GM11168 (cell line): Measurements from ENCODE around the gene LRP1-AS.

Source experiments
- in situ Hi-C: fragments of 300-500 bp; cut with MboI; formaldehyde crosslinking; loops from one replicate; pipeline ENCODE4 v1.12.0; 2022; ENCODE audit warnings: low sequenced_read_pairs; ENCODE audit not compliant: unreplicated experiment

The LRP1-AS gene

DNA sequence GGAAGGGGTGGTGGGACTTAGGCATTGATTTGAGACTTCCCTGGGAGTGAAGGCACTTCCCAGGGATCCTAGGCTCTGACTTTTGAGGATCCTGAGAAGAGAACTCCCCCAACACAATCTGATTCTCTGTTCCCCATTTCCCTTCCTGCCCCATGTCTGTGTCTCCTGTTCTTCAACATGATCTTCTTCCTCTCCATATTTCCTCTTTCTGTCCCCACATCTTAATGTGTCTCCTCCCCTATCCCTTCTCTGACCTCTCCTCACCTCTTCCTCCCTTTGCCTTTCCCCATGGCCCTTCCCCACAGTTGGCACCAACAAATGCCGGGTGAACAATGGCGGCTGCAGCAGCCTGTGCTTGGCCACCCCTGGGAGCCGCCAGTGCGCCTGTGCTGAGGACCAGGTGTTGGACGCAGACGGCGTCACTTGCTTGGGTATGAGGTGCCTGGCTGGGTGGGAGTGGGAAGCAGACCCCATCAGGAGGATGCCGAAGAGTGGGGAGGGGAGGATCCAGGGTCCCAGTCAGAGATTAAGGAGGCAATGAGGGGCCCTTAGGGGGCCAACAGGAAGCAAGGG lies 15.2 kb upstream of the LRP1-AS start:
- in situ Hi-C loops, result no loop called here

DNA sequence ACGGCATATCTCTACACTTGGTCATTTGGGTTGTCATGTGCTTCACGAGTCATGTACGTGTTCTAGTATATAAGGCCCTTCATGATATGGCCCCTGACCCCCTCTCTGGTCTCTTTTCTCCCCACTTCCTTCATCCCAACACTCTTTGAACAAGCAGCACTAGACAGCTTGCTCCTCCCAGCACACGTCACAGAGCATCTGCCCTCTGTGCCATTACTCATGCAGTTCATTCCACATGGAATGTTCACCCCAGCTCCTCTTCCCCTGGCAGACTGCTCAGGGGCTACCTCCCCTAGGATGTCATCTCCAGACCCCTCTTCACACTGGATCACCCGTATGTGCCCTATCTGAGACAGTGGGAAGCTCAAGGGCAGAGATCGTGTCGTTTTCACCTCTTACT lies 14.1 kb upstream of the LRP1-AS start:
- in situ Hi-C loops, result no loop called here

DNA sequence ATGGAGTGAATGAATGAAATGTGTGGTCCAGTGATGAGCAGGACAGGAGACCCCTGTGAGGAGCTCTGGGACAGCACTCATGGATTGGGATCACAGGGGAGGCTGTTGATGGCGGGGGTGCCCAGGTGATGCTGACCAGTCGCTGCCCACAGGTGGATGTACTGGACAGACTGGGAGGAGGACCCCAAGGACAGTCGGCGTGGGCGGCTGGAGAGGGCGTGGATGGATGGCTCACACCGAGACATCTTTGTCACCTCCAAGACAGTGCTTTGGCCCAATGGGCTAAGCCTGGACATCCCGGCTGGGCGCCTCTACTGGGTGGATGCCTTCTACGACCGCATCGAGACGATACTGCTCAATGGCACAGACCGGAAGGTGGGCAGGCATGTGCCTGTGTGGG lies 13.3 kb upstream of the LRP1-AS start:
- in situ Hi-C loops, result no loop called here

DNA sequence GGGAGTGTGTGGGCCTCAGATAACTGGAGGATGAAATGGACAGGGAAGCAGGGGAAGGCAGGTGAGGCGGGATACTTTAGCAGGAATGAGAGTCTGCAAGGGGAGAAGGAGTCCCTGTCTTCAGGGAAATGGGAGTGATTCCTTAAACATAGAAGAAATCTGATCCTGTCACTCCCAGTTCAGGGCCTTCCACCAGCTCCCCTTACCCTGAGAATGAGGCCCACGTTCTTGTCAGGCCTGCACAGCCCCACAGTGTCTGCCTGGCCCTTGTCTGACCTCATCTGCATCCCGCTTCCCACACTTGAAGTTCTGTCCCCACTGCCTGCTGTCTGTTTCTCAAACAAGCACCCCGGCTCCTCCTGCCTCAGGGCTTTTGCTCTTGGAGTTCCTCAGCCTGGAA lies 12.6 kb upstream of the LRP1-AS start:
- in situ Hi-C loops, result no loop called here

DNA sequence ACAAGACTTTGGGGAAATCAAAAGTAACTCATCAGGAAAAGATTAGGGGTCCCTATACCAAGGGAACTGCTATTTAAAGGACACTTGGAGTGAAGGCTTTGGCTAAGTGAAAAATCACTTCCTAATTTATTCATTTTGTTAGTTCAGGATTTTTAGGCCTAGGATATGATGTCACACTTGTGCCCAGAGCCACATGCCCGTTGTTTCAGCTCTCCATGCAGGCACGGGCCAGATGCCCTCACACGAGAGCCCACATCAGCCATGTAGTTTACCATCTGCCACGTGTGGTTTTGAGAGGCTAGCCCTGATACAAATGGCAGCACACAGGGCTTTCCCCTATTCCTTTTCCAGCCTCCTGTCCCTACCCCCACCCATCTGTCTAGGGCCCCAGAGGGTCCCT lies 11.9 kb upstream of the LRP1-AS start:
- in situ Hi-C loops, result no loop called here

DNA sequence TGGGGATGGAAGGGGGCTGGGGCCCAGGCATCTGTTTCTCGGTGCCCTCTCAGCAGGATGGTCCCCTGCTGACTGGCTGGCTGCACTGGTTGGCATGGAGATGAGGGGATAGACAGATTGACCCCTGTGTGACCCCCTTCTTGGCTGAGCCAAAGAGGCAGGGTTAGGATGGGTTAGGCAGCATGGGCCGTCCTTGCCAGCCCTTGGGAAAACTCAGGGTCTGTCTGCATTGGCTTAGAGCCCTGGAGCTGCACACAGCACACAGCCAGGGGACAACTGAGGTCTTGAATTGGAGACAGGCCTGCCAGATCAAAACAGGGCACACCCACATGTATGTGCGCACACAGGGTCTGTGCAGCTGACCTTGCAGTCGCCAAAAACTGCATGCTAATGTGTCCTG lies 11.2 kb upstream of the LRP1-AS start:
- in situ Hi-C loops, result no loop called here

DNA sequence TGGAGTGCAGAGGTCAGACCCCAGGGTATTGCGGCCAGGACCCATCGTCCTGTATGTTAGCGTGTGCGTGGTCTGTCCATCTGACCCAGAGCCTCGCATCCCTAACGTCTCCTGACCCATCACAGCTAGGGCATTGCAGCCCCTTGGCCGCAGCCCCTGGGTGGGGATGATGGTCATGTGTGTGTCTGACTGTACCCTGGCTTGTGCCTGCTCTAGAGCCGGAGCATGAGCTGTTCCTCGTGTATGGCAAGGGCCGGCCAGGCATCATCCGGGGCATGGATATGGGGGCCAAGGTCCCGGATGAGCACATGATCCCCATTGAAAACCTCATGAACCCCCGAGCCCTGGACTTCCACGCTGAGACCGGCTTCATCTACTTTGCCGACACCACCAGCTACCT lies 10.8 kb upstream of the LRP1-AS start:
- in situ Hi-C loops, result no loop called here

DNA sequence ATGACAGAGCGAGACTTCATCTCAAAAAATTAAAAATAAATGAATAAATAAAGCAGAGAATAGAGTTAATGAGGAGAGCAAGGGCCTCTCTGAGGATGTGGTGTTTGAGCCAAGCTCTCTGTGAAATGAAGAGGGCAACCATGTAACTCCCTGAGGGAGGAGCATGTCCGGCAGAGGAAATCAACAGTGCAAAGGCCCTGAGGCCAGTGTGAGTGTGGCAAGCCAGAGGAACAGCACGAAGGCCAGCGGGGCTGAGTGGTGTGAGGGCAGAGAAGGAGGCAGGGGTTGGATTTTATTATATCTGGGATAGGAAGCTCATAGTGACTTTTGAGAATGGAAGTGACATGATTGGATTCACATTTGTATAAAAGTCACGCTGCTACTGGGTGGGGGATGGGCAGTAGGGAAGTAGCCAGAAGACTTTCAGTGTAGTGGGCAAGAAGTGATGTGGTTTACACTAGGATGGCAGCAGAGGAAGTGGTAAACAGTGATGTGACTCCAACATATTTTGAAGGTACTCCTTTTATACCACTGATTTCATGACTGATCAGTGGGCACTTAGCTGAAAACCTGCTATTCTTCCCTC lies 10.3 kb upstream of the LRP1-AS start:
- in situ Hi-C loops, result no loop called here

DNA sequence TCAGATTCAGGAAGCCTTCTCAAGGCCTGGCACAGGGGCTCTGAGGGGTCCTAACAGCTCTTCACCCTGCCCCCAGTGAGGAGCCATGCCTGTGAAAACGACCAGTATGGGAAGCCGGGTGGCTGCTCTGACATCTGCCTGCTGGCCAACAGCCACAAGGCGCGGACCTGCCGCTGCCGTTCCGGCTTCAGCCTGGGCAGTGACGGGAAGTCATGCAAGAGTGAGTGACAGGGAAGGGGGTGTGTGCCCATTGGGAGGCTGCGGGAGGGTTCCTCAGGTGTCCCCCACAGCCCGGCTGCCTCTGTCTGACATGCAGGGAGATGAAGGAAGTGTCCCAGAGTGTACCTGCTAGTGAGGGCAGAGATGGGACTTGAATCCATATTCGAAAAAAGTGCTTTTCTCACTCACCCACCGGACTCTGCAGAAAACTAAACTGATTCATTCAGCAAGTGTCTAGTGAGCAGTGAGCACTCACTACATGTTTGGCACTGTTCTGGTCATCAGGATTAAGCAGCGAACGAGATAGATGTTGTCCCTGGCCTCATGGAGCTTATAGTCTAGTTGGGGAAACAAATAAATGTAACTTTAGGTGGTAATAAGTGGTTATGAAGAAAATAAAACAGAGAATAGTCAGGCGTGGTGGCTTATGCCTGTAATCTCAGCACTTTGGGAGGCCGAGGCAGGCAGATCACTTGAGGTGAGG lies 9.4 kb upstream of the LRP1-AS start:
- in situ Hi-C loops, result no loop called here

DNA sequence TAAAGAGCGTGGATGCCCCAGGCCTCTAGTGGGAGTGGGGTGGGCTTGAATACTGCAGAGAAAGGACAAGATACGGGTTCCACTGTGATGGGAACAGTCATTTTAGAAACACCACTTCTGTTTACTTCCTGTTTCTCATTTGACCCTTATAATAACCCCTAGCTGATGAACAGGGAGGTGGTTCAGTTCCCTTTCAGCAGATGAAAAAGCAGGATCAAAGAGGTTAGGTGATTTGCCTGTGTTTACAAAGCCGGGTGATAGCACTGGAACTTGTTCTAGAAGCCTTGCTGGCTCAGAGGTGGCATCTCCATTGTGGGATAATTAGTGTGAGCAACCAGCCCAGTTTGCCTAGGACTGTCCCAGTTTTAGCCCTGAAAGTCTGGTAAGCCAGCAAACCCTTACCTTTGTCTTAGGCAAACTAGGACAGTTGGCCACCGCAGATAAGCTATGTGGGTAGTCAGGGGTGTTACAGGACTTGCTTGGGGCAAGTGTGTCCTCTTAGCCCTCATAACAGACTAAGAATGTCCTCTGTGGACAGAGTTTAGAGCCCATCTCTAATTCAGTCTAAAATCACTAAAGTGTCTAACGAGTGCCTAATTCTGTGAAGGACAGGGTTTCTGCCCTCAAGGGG lies 7.5 kb upstream of the LRP1-AS start:
- in situ Hi-C loops, result no loop called here

DNA sequence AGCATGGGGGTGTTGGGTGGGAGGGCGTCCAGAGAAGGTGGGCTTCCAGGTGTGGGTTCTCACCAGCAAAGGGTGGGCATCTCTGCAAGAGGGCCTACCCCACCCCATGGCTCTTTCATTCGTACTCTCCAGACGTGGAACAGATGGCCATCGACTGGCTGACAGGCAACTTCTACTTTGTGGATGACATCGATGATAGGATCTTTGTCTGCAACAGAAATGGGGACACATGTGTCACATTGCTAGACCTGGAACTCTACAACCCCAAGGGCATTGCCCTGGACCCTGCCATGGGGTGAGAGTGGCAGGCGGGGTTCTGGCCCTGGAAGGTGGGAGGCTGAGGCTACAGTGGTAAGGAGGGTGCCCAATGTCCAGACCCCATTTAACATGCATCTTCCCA lies 6.7 kb upstream of the LRP1-AS start:
- in situ Hi-C loops, result no loop called here

DNA sequence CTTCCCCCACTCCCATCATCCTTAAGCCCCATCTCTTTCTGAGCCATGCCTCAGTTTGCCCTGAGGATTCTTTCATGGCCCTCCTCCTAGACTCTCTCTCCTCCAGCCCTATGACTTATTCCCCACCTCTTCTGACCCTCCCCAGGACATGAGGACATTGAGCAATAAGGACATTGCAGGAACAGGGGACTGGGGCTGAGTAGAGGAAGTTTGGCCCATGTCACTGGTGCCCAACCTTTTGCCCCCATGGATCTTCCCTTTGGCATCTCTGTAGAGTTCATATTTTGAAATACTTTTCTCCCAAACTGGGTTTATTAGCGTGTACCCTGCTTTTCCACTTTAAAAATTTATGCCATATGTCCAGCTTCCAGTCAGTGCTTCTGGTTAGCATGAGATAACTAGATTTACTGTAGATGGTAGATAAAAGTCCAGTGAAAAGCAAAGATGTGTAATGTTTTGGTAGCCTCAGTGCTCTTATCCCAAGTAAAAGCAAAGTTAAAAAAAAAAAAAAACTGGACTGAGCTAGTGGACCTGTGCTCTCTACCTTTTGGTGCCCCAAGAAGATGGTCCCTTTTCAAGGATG lies 6.1 kb upstream of the LRP1-AS start:
- in situ Hi-C loops, result no loop called here

DNA sequence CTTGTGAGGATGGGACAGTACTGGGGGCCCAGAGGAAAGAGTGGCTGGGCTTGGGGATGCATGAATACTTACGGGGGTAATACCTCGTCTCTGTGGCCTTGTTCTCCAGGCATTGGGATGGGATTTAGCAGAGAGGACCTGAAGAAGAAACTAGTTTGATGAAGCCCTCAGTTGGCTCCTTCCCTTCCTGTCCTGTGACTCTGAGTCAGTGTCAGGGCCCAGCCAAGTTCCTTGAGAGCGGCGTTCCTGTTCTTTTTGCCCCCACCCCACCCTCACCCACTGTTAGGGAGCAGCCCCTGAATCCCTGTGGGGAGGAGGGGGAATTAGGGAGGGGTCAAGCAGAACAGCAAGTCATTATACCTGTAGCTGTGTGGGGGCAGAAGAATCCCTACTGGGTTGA lies 5.2 kb upstream of the LRP1-AS start:
- in situ Hi-C loops, result no loop called here

DNA sequence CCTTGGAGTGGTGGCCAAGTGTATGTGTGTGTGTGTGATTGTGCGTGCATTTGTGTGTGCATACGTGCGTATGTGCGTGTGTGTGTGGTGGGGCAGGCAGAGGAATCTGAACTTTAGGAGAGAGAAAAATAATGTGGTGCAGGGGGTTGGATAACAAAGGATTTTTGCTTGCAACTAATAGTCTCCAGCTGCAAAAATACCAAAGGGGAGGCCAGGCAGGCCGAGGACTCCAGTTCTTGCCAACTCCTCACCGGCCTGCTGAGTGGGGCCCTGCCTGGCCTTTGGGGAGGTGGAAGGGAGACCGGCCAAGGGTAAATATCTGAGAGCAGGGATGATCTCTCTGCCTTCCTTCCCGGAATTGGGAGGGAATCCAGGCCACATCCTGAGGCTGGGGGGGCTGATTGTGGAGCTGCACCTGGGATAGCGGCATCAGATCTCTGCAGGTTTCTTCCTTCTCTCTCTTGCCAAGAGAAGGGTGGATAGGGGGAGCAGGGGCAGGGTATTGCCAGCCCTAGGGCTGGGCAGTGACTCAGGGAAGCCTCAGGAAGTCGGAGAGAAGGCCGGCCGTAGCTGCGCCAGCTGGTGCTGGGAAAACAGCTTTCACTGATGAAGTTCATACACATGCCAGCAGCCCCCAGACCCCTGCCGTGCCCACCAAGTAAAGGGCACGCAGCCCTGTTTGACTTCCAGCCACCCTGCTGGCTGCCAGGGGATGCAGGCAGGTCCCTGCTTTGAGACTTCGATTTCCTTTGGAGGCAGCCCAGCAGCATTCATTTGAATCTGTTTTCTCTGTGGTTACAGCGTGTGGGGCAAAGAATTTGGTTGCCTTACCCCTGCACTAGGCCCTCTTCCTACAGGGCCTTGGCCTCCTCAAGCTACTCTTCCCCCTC lies 4.6 kb upstream of the LRP1-AS start:
- in situ Hi-C loops, result no loop called here

DNA sequence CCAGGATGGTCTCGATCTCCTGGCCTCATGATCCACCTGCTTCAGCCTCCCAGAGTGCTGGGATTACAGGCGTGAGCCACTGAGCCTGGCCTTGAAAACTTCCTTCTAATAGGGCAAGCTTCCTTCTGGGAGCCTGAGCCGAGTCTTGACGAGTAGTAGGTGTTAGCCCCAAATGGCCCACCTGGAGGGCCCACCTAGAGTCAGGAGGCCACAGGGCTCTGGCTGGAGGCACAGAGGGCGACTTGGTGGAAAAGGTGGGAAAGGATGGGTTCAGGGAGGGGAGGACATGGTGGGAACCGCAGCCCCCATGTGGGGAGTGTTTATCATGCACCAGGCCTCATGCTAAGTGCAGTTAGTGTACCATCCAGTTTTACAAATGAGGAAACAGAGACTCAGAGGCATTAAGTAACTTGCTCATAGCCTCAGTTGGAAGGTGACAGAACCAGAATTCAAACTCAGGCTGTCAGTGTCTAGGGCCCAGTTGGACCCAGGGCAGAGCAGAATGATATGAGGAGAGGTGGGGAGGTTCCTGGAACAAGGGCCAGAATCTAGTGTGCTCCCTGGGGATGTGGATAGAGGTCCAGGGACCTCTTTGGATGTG lies 3.1 kb upstream of the LRP1-AS start:
- in situ Hi-C loops, result no loop called here

DNA sequence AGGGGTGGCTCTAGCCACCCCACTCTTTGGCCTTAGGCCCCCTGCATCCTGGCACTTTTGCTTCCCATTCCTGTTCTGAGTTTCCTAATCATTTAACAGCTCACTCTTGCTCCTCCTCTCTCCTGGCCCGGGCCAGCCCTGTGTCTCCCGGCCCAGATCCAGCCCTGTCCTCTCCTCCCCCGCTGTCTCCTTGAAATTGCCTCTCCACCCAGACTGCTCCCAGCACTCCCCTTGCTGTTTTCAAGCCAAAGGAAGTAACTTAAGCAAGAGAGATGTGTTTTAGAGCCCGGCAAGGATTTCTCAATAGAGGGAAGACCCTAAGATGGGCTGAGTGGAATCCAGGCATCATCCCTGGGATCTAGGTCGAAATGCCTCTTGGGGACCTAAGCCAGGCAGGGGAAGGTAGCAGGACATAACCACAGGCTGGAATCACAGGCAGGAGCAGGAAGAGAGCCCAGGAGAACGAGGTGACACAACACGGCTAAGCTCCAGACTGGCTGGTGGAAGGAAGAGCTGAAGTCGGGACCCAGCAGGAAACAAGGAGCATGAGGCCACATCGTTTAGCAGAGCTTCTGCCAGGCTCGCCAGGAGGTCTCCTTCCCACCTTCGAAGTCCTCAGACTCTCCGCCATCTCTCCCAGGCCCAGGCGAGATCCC lies 2.0 kb upstream of the LRP1-AS start:
- in situ Hi-C loops, result no loop called here

DNA sequence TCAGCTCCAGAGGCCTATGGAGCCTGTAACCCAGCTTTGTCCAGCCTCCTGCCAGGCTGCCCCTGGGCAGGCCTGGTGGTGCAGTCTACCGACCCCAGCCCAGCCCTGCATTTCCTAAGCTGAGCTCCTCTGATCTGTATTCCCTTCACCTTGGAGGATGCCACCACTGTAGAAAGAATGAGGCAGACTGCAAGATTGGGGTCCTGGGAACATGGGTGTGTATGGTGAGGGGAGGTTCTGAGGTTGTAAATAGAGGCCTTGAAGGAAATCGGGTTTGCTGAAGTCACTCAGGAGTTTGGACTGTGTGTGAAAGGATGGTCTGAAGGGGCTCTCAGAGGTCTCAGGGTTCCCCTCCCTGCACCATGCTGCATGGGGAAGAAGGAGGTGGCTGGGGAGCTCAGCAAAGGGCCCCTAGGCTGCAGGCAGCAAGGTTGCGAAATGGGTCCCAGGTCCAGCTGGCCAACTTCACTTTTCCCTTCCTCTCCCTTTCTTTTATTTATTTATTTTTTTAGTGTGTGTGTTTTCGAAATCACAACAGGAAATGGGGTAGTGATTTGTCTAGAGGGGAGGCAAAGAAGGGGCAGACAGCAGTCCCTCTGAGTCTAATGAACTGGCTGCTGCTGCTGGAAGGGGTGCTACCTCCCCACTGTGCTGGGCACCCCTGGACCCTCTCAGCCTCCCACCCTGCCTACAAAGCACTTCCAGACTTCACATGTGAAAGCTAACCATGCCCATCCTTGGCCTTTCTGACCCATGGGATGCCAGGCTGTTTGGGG lies 1.2 kb upstream of the LRP1-AS start:
- in situ Hi-C loops, result no loop called here

DNA sequence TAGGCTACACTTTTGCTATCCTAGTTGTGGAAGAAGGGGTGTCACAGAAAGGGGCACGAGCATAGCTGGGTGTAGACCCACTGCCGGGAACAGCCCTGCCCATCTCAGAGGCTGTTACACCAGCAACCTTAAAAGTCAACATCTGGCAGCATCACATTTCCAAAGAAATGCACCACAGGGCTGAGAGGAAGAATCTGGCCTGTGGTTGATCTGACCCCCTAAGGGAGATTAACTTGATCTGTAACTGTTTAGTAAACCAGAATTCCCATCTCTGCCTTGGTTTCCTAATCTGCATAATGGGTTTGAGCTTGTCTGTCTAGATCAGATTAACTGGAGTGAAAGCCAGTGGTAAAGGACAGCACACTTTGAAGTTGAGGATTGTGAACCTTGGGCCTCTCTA lies 1.3 kb downstream of the LRP1-AS start:
- in situ Hi-C loops, result no loop called here
